ENCODE results near the gene PAFAH1B1. TPM values are rescaled to one million over a fixed set of nuclear protein-coding genes. Genes with fewer than 3 reads are reported as not detected.

Gene PAFAH1B1
- total RNA-seq, 2 donors from 2014 or later, result 102 to 164 TPM

GRCh38 chr17:2716649-2717048, 123.2 kb downstream of the PAFAH1B1 start:
- Histone ChIP-seq H3K27ac (no peak overlapping the region), H3K4me3 (no peak overlapping the region), H3K36me3 (no peaks in the 10 kb centered on the region), H3K9me3 (no peaks in the 10 kb centered on the region), H3K27me3 (replicated peaks; ENCODE audit: insufficient read depth) (no peaks in the 10 kb centered on the region), H3K4me1 (ENCODE audit: control insufficient read depth in 1 of 2, low read depth in 2 of 2) (peaks cover 6 to 7% of the 10 kb centered on the region in 2 donors)
- DNase-seq (ENCODE audit: low spot score) (no peak), ATAC-seq (ENCODE audit: insufficient number of reproducible peaks, low FRiP score, low read depth) (no peak)
- TF ChIP-seq CTCF (IDR thresholded peaks at IDR 0.05), result no peak

- ATAC-seq (ENCODE audit: insufficient number of reproducible peaks, low FRiP score, low read depth) (no peak), DNase-seq (ENCODE audit: low spot score) (no peak)
- no peak for TF ChIP-seq CTCF (IDR thresholded peaks at IDR 0.05)
- Histone ChIP-seq H3K4me1 (ENCODE audit: control insufficient read depth in 1 of 2, low read depth in 2 of 2) (no peaks in the 10 kb centered on the region), H3K27ac (no peak overlapping the region), H3K36me3 (no peaks in the 10 kb centered on the region), H3K4me3 (no peak overlapping the region), H3K27me3 (replicated peaks; ENCODE audit: insufficient read depth) (no peaks in the 10 kb centered on the region), H3K9me3 (no peaks in the 10 kb centered on the region)
Measured at GRCh38 chr17:2718150-2718938, 124.9 kb downstream of the PAFAH1B1 start.

DNA sequence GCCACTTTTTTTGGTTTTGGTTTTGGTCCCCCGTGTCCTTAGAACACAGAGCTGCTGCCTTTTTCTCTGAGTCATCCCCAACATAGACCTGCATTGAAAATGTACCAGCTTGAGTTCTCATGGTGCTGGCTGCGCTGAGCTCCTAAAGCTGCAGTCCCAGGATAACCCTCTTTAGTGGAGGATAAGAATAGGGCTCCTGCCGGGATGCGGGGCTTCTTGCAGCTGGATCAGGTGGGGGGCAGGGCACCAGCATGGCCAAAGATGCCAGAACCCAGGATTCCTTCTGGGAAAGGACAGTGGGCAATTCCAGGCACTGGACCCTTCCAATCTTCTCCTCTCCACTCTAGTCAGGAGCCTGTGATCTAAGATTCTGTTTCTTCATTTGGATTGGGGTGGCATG, 126.4 kb downstream of the PAFAH1B1 start:
- H3K27me3 ChIP-seq (replicated peaks; ENCODE audit: insufficient read depth), result no peaks in the 10 kb centered on the region
- H3K27ac ChIP-seq, result no peak overlapping the region
- ATAC-seq (ENCODE audit: insufficient number of reproducible peaks, low FRiP score, low read depth) (no peak), DNase-seq (ENCODE audit: low spot score) (no peak)
- H3K36me3 ChIP-seq, result no peaks in the 10 kb centered on the region
- H3K4me1 ChIP-seq (ENCODE audit: control insufficient read depth in 1 of 2, low read depth in 2 of 2), result peaks cover 2 to 4% of the 10 kb centered on the region in 2 donors
- H3K9me3 ChIP-seq, result no peaks in the 10 kb centered on the region
- no peak overlapping the region for H3K4me3 ChIP-seq
- no peak for TF ChIP-seq CTCF (IDR thresholded peaks at IDR 0.05)

- H3K27ac ChIP-seq, result no peak overlapping the region
- no peaks in the 10 kb centered on the region for H3K27me3 ChIP-seq (replicated peaks; ENCODE audit: insufficient read depth)
- peaks cover 3 to 4% of the 10 kb centered on the region in 2 donors for H3K4me1 ChIP-seq (ENCODE audit: control insufficient read depth in 1 of 2, low read depth in 2 of 2)
- ATAC-seq (ENCODE audit: insufficient number of reproducible peaks, low FRiP score, low read depth) (no peak), DNase-seq (ENCODE audit: low spot score) (no peak)
- no peak for TF ChIP-seq CTCF (IDR thresholded peaks at IDR 0.05)
- no peak overlapping the region for H3K4me3 ChIP-seq
- H3K9me3 ChIP-seq, result no peaks in the 10 kb centered on the region
- no peaks in the 10 kb centered on the region for H3K36me3 ChIP-seq
Measured at GRCh38 chr17:2721603-2722002, 128.1 kb downstream of the PAFAH1B1 start.

DNA sequence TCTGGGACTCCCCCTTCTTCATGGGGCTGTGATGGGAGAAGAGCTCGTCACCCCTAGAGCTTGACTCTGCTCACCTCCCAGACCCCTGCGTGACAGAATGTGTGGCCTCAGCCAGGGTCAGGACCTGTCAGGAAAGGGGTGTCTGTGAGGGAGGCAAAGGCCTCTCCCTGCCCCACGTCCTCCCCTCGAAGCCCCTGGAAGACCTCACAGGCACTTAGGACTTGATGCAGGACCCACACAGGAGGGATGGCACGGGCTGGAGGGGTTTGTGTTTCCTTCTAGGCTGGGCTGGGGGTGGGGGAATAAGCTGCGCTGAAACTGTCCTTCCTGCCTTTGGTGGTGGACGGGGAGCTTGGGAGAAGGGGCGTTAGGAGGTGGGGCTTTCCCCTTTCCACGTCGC, 129.2 kb downstream of the PAFAH1B1 start:
- no peak for TF ChIP-seq CTCF (IDR thresholded peaks at IDR 0.05)
- H3K27me3 ChIP-seq (replicated peaks; ENCODE audit: insufficient read depth), result no peaks in the 10 kb centered on the region
- H3K9me3 ChIP-seq, result no peaks in the 10 kb centered on the region
- H3K36me3 ChIP-seq, result no peaks in the 10 kb centered on the region
- no peak overlapping the region for H3K4me3 ChIP-seq
- no peak overlapping the region for H3K27ac ChIP-seq
- ATAC-seq (ENCODE audit: insufficient number of reproducible peaks, low FRiP score, low read depth) (no peak), DNase-seq (ENCODE audit: low spot score) (no peak)
- peaks cover 3 to 4% of the 10 kb centered on the region in 2 donors for H3K4me1 ChIP-seq (ENCODE audit: control insufficient read depth in 1 of 2, low read depth in 2 of 2)
